GM18499 (cell line): ENCODE data around the gene TP53RK.

Experiments
- ATAC-seq: cut with Tn5 transposase; IDR thresholded peaks from one replicate; pipeline ENCODE4 v1.9.1; 2021; ENCODE audit warnings: moderate number of reproducible peaks; ENCODE audit not compliant: insufficient read depth, unreplicated experiment

TP53RK gene

DNA sequence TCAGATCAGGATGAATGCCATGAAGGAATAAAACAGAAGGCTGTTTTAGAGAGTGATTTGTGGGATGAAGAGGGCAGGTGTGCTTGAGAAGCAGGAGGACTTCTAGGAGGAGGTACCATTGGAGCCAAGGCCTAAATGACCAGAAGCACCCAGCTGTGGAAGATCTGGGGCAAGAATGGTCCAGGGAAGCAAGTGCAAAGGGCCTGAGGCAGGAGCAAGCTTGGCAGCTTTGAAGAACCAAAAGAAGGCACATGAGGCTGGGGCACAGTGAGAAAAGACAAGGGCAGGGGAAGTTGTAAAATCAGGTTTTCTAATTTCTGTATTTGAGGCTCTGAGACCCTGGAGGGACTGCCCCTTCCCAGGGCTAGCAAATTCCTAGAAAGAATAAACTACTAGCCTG, 47.8 kb downstream of the TP53RK start:
- ATAC-seq, result no peak

DNA sequence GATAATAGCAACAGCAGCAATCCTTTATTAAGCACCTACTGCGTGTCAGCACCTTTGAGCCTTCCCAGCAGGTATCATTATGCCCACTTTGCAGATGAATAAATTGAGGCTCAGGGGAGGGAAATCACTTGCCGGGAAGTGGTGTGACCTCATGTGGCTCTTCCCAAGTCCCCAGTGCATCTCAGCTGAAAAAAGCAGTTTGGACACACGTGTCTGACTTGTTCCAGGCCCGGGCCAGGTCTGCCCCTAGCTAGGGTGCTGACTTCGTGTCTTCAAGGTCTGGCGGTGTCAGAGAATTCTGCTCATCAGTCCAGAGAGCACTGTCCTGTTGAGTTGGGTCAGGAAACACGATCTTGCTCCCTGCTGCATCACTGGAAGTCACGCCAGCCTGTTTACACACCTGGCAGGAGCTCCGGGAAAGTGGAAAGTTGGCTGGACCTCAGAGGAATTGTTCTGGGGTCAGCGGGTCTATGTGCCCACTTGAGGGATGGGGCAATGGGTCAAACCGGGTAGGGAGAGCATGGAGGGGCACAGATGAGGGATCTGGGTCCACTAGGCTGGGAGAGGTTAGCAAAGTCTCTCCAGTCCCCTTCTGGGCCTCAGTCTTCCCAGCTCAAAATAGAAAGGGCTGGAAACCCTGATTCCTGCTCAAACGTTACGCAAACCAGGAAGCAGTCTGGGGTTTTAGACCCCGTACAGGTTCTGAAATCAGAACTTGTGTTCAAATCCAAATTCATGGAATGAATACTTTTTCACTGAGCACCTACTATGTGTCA, 48.5 kb downstream of the TP53RK start:
- no peak for ATAC-seq

DNA sequence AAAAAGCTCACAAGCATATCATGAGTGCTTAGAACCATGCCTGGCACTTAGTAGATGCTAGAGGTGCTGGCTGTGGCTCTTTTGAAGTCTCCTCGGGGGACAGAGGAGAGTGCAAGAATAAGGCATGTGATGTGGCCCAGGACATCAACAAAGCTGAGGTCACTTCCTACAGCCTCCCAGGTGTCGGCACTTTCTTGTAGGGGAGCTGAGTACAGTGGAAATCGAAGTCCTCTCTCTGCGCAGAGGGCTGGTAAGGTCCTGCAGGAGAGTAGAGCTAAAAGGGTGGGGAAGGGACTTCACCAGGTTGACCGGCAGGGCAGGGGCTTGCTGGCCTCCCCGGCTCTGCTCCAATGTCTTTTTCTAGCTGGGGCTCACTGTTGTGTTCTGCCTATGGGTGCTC, 49.2 kb downstream of the TP53RK start:
- ATAC-seq, result no peak

DNA sequence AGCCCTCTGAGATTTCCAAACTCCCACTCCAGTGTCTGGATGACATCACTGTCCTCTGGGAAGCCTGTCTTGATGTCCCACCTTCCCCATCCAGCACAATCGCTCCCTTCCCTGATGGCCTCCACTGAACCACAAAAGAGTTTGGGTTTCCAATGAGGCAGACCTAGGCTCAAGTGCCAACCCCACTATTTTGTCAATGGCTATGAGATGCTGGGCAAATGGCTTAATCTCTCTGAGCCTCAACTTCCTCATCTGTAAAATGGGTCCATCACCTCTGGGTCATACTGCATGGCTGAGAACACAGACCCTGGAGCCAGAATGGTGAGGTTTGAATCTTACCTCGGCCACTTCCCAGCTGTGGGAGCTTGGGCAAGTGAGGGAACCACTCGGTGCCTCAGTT, 49.7 kb downstream of the TP53RK start:
- no peak for ATAC-seq

DNA sequence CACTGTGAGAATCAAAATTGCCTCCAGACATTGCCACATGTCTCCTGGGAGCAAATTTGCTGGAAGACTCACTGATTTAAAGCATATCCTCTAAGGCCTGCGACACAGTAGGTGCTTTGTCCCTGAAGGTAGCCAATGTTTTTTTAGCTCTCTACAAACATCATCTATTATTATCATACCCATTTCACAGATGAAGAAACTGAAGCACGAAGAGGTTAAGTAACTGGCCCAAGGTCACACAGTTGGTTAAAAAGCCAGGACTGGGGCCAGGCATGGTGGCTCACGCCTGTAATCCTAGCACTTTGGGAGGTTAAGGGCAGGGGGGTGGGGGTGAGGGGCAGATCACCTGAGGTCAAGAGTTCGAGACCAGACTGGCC, 50.4 kb downstream of the TP53RK start:
- ATAC-seq, result no peak

DNA sequence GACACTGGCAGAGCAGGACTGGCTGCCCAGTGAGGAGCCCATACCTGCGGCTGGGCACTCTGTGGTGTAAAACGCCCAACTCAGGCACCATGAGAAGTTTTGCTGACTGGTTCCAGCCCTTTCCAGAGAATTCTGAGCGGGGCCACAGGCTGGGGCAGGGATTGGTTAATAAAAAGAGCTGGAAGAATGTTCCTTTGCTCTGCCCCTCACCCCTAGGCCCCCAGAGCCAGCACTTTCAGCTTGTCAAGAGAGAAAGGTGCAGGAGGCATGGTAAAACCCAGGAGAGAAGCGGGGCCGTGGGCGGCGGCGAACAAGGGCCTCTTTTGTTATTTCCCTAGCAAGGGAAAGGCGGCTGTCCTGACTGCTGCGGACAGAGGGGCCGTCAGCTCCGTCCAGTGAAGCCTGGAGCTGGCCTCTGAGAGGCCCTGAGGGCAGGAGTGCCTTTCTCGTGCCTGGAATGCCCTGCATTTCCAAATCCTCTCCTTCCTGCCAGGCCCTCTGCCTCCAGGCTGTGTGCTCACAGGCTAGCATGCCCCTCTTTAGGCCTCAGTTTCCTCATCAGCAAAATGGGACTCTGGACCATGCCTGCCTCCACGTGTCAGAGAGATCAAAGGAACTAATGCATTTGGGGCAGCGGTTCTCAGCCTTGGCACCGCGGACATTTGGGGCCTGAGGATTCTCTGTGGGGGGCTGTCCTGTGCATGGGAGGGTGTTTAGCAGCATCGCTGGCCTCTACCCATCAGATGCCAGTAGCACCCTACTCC, 50.9 kb downstream of the TP53RK start:
- no peak for ATAC-seq

DNA sequence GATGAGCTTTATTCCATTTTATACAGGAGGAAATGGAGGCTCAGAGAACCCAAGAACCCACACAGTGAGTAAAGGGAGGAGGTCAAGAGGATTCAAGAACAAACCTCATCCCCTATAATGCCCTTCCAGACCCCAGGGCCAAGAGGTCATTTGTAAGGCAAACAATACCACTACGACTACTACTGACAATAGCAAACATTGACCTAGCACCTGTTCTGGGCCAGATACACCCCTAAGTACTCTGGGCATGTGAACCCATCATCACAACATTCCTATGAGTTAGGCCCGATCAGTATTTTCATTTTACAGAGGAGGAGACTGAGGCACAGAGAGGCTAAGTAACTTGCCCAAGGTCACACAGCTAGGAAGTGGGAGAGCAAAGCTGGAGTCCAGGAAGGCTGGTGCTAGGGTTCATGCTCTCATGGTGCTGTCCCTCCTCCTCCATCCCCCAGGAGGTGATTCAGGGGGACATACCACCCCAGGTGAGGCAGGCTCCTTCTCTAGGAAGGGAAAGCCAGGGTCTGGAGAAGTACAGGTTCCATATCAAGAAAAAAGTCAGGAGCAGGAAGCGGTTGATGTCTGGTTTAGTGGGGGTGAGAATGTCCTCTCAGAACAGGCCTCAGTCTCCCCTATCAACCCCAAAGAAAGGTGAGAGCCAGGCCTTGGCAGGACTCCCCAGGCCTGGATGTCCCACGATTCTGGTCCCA, 51.7 kb downstream of the TP53RK start:
- no peak for ATAC-seq

DNA sequence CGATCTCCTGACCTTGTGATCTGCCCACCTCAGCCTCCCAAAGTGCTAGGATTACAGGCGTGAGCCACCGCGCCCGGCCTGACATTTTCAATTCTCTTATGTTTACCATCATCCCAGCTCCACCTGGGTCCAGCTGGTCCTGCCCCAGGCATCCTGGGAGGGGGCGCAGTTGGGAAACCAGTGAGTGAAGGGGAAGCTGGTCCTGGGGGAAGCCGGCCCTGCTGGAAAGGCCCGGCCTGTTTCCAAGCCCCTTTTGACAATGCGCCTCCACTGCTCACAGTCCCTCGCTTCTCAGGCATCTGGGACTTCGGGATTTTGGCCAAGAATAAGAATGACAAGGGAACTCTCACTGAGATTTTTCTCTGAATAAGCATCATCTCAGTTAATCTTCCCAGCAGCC, 52.2 kb downstream of the TP53RK start:
- no peak for ATAC-seq

DNA sequence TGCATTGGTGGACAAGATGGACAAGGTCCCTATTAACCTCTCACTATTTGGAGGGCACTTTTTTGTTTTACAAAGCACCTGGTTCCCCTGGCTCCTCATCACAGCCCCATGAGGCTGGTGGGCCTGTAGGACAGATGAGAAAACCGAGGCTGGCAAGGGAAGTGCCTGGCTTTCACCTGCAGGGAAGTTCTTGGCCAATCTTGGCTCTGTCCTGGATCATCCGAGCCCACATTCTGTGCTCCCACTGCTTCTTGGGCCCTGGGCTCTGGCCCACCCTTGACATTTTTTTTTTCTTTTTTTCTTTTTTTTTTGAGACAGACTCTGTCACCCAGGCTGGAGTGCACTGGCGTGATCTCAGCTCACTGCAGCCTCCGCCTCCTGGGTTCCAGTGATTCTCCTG, 52.7 kb downstream of the TP53RK start:
- ATAC-seq, result no peak

DNA sequence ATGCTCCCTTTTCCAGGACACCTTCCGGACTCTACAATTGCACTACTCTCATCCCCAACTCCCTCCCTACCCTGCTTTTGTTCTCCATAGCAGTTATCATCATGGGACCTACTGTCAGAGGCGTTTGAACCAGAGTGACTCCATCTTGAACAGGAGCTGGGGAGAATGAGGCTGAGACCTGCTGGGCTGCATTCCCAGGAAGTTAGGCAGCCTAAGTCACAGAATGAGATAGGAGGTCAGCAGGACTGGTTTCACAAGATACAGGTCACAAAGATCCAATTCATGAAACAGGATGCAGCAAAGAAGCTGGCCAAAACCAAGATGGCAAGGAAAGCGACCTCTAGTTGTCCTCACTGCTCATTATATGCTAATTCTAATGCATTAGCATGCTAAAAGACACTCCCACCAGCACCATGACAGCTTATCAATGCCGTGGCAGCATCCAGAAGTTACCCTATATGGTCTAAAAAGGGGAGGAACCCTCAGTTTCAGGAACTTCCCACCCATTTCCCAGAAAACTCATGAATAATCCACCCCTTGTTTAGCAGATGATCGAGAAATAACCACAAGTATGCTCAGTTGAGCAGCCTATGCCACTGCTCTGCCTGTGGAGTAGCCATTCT, 53.6 kb downstream of the TP53RK start:
- no peak for ATAC-seq

DNA sequence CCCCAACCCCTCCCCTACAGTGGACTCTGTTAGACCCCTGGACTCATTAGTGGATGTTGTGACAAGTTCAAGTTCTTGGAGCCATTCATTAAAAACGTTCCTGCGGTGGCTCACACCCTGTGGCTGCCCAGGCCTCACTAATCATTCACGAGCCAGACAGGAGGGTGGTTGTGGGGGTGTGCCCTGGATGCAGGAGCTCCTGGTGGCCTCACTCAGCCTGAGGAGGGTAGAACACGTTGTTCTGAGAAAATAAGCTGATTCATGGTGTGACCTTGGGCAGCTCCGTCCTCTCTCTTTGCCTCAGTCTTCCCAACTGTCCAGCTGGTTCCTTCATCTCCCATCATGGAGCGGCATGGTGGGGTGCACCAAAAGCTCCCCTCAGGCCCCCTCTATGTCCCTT, 54.7 kb downstream of the TP53RK start:
- ATAC-seq, result no peak
